IPS-NIHi7 (cell line): Measurements from ENCODE around the gene TBC1D3E.
"Not testable (repeated sequence)": the region's sequence is repeated elsewhere in the genome, so short reads cannot be mapped to it uniquely, and the experiment has no call there.

Source experiments
- DNase-seq: peaks from one replicate; pipeline ENCODE4 v3.0.0; 2012; ENCODE audit warnings: mixed read lengths; ENCODE audit errors: extremely low spot score

The TBC1D3E gene

GRCh38 chr17:38127651-38128050, at the start of gene TBC1D3E:
Gene TBC1D3E (plus strand): TSS chr17:38127951. CDS start chr17:38129496, 1,545 bp downstream.
- not testable (repeated sequence) for DNase-seq

- not testable (repeated sequence) for DNase-seq
Observed at GRCh38 chr17:38087344-38087743, 40.4 kb upstream of the TBC1D3E start.

- DNase-seq: not testable (repeated sequence)
Observed at GRCh38 chr17:38088120-38088519, 39.6 kb upstream of the TBC1D3E start.

GRCh38 chr17:38094059-38094694, 33.6 kb upstream of the TBC1D3E start:
- DNase-seq: not testable (repeated sequence)

- not testable (repeated sequence) for DNase-seq
Observed at GRCh38 chr17:38099262-38099661, 28.5 kb upstream of the TBC1D3E start.

GRCh38 chr17:38119829-38120228, 7.9 kb upstream of the TBC1D3E start:
- not testable (repeated sequence) for DNase-seq

GRCh38 chr17:38134860-38135259, 7.1 kb downstream of the TBC1D3E start:
- DNase-seq: not testable (repeated sequence)
